Fibroblast of mammary gland (primary cell): ENCODE data around the gene EML1.

Source experiments
- DNase-seq: peaks from one replicate; pipeline ENCODE4 v3.0.0-alpha.2; 2010; ENCODE audit warnings: low read depth
- H3K4me3 ChIP-seq: 2 replicates; pipeline ENCODE4 v1.5.1; 2011; ENCODE audit warnings: low read depth, mild to moderate bottlenecking, low read length, moderate library complexity; ENCODE audit not compliant: control insufficient read depth
- CTCF ChIP-seq: conservative IDR thresholded peaks from 2 replicates; pipeline ENCODE4 v1.5.1; 2011; ENCODE audit warnings: low read depth, low read length, inconsistent platforms; ENCODE audit not compliant: control insufficient read depth, insufficient read depth

The EML1 gene

GRCh38 chr14:99808515-99808914 is 15.3 kb downstream of the EML1 start:
- no peak for TF ChIP-seq CTCF
- DNase-seq, result peak; percentile 30
- H3K4me3 ChIP-seq, result no peak overlapping the region

DNA sequence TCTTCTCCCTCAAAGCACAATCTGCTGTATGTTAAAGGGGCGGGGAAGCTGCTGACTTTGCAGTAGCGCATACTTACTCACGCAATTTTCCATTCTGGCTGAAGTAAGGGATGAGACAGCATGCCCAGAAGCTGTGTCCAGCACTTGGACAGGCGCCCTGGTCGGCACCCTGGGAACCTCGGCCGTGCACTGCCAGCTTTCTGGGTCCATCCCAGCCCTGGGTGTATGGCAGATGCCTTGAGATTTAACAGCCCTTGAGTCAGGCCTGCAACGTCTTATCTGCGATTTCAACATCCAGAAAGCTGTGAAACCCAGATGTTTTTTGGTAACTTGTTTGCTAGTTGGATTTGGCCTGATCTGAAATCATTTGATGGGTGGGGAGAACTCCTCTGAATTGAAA is 16.1 kb downstream of the EML1 start:
- TF ChIP-seq CTCF, result no peak
- H3K4me3 ChIP-seq, result no peak overlapping the region
- peak; percentile 95 for DNase-seq

DNA sequence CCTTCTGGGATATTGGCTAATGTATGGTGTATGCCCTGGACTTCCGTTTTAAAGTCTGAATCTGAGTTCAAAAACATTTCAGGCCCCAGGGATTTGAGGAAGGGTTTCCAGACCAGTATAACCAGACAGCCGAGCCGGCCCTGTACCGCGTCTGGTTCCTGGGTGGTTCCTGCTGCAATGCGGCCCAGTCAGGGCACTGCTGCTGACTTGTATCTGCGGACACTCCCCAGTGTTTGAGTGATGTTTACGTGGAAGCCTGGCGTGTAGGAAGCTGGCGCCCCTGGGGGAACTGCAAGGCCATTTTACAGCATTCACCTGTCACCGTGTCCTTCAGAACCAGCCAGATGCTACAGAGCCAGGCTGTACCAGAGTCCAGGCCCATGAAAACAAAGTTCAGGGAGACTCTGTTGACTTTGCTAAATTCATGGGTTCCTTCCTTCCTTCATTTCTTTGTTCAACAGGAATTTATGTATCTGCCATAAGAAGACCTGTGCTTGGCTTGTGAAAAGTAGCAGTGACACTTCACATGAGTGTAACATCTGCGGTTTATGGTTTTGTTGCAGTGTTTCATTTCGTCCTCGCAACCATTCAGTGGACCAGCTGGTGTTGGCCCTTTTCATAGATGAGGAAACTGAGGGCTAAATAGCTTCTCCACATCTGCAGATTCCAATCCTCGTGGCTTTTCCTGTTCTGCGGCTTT is 16.8 kb downstream of the EML1 start:
- no peak overlapping the region for H3K4me3 ChIP-seq
- DNase-seq, result no peak
- no peak for TF ChIP-seq CTCF

DNA sequence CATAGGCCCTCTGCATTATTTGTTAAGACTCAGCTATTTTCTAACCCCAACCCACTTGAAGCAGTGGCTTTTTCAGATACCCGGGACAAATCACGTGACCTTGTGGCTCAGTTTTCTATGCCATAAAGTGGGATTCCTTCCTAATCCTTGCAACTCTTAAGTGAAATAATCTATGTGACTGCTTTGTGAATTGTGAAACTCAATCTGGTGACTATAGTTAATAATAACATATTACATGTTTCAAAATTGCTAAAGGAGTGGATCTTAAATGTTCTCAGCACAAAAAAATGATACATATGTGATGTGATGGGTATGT is 17.3 kb downstream of the EML1 start:
- TF ChIP-seq CTCF, result no peak
- no peak overlapping the region for H3K4me3 ChIP-seq
- no peak for DNase-seq

DNA sequence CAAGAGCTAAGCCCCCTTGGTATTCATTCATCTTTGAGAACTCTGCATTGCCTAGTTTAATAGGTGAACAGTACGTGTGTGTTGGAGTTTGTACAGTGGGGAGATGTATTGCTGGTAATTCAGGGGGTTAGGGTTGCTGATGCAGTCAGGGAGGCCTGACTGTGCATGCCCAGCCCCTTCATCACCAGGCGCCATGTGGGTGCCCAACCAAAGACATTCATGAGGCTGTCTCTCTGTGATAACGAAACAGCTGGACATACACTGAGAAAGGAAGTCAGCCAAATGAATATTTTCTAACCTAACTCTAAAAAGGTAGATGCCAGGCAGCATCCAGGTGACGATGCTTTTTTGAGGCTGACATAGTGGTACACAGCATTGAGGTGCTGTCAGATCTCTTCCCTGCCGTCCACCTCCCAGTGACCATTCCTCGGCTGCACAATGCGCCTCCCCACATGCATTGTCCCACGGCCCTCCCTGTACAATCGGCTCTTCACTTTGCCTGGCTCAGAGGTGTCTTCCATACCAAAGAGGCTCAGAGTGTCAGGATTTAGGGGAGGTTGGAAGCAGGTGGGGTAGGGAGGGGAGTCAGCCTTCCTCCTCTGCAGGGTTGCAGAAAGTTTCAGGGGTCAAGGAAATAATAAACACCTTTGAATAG is 19.0 kb downstream of the EML1 start:
- DNase-seq, result no peak
- no peak for TF ChIP-seq CTCF
- no peak overlapping the region for H3K4me3 ChIP-seq

DNA sequence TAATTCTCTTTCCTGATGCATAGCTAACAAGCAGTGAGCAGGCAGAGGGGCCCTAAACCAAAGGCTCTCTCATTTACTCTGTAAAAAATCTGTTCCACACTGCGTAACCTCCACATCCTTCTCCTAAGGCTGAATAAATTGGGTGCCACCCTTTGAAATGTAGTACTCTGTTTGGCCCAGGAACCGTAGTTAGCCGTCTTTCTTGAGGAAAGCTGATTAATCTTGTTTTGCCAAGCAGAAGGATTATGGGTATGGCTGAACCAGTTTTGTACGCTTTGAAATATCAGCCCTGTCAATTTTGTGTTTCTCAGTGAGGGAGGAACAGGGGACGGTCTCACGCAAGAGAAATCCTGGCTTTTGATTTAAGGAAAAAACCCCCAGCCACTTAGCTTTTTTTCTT is 19.7 kb downstream of the EML1 start:
- TF ChIP-seq CTCF, result no peak
- DNase-seq, result no peak
- no peak overlapping the region for H3K4me3 ChIP-seq
